NCI-H2081 treated with DMSO at 0.1 percent for 48 hours (cell line): Measurements from ENCODE around the gene ADGRD1.

Experiments used
- DNase-seq: peaks from one replicate; lab custom pipeline; 2025; lab: John Stamatoyannopoulos, UW

Gene ADGRD1

DNA sequence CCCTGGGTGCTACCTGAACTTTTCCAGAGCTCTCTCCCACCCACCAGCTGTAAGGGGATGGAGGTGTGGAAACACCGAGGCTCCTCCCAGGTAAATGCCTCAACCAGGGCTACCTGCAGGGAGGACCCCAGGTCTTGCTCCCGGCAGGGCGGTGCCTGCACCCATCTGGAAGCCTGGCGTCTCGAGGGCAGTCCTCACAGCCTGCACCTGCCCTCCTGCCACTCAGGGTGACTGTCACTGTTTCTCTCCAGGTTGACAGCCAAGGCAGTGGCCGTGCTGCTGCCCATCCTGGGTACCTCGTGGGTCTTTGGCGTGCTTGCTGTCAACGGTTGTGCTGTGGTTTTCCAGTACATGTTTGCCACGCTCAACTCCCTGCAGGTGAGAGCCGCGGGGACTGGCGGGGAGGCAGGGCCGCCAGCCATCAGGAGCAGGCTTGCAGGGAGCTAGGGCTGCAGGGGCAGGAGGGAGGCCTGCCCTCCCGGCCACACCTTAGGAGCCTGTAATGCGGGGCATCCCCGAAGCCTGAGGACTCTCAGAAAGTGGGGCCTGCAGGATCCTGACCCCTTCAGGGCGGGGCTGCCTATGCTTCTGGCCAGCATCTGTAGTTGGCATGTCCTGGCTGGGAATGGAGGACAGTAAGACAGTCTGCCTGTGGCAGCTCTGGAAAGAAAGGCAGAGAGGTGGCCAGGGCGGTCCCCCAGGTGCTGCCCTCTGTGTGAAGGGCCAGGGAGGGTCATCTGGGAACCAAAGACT, 182.3 kb downstream of the ADGRD1 start:
- no peak for DNase-seq

GRCh38 chr12:131136539-131136872, 182.8 kb downstream of the ADGRD1 start:
- DNase-seq = no peak

DNA sequence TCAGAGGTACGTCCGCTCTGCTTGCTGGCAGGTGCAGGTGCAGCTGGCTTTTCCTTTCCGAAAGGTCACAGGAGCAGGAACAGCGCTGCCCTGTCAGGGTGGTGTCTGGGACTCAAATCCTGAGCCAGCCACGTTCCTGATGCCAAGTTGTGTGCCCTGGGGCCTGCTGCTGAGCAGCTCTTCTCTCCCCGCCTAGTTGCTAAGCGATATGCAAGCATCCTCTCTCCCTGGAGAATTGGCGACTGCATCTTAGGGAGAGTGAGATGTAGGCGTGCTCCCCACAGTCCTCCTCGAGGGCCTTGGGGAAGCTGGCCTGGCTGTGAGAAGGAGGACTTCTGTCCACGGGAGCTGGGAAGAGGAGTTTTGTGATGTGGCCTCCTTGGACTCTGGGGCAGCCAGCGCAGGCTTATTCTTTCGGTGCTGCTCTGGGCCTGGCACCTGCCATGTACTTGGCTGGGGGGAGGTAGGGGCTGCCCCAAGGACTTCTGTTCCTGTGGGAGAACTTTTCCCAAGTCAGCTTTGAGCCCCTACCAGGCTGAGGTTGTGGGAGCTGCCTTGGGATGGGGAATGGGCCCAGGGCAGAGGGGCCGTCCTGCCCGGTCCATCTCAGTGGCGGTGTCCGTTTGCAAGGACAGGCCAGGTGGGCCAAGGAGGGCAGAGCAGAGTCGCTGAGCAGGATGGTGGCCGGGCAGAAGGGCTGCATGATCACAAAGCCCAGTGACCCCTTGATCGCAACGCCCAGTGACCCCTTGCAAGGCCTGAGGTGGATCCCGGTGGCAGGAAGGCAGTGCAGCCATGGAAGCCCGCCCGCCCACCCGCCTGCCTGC, 183.5 kb downstream of the ADGRD1 start:
- no peak for DNase-seq

DNA sequence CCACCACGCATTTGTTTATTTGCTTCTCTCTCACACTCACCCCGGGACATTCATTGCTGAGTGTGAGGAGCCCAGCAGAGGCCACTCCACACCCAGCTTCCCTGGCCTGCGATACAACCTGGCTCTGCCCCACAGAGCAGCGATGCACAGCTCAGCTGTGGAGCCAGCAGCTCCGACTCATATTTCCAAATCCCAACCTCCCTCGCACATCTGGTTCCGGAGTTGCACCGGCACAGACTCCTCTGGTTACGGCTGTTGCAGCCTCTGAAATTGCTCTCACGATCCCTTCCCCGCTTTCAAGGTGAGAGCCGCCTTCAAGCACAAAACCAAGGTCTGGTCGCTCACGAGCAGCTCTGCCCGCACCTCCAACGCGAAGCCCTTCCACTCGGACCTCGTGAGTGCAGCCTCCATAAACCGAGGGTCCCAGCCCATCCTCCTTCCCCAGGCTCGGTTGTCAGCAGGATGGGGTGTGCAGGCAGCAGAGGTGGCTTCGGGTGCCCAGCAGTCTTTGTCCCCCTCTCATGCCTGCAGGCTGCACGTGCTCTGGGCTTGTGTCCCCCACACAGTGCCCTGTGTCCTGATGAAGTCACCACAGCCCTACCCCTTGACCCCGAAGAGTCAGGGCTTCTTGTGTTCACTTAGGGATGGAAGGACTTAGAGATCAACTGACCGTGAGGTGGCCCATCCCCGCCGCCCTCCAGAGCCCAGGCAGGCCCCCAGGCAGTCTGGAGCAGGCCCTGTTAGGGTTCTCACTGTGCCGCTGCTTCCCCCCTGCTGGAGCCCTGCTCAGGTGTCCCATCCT, 184.3 kb downstream of the ADGRD1 start:
- no peak for DNase-seq

- no peak for DNase-seq
Measured at GRCh38 chr12:131138638-131139362, 185.1 kb downstream of the ADGRD1 start.

DNA sequence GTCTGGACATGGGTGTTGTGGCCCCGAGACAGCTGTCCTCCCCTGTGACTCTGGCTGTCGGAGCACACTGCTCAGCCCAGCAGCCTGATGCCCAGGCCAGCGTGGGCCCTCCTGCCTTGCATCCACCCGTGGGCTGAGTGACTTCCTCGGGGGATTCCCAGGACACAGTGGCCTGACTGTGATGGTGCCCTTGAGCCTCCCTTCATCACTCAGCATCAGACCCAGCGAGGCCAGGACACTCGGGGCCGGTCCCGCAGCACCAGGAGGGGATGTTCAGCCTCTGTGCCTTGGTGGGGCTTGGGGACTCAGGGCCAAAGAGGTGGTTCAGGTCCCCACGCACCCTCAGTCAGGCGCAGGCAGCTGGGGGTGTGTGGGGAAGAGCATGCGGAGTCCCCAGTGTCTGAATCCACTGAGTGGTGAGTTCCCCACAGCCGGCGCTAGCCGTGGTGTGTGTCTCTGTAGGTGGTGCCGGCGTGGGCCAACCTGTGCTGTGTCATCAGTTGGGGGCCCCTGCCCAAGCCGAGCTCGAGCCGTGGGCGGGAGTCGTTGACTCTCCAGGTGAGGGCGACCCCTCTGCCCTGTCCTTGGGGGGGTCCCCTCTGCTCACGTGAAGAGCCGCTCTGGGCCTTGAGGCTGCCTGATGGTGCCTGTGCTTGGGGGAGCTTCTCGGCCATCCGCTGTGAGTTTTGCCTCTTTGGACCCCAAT, 185.8 kb downstream of the ADGRD1 start:
- no peak for DNase-seq

DNA sequence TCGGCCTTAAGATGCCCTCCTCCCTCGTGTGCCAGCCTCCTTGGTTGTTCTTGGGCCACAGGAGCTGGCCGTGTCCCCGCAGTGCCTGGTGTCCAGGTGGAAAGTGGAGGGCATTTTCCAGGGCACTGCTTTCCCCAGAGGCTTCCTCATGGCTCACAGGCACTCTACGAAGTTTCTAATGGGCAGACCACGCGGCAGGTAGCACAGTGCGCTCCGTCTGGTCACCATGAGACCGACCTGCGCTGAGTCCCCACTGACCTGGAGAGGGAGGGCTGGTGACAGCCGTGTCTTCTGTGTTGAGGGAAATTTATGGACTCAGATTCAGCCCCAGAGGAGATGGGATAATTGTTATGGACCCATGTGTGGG, 186.3 kb downstream of the ADGRD1 start:
- no peak for DNase-seq

DNA sequence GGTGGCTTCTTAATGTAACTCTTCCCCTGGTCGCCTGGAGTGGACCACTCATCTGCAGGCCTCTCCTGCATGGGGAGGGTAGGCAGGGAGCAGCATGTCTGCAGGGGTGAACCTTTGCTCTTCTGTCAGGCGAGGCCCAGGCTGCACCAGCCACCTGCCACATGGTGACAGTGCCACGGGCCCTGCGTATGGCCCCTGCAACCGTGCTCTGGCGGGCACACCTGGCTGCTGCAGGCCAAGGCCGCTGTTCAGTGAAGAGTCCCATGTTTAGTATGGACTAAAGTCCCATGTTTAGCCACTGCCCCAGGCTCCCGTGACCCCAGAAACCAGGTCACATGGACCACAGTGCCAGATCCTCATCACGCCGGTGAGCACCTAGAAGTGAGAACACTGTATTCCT, 187.0 kb downstream of the ADGRD1 start:
- DNase-seq = no peak

DNA sequence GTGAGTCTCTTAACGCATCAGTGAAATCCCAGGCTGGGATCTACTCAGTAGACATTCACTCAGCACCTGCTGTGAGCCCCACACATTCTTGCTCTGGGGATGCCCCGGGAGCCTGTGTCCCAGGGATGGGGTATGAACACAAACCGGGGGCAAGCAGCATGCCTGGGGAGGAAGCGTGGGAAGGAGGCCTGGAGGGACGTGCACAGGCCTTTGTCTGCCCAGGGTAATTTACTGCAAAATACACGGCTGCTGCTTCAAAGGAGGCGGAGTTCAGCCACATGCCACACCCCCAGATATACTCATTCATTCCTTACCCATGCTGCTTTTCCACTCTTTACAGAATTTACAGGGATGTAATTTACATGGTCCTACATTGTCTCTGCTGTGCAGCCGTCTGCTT, 187.8 kb downstream of the ADGRD1 start:
- no peak for DNase-seq

DNA sequence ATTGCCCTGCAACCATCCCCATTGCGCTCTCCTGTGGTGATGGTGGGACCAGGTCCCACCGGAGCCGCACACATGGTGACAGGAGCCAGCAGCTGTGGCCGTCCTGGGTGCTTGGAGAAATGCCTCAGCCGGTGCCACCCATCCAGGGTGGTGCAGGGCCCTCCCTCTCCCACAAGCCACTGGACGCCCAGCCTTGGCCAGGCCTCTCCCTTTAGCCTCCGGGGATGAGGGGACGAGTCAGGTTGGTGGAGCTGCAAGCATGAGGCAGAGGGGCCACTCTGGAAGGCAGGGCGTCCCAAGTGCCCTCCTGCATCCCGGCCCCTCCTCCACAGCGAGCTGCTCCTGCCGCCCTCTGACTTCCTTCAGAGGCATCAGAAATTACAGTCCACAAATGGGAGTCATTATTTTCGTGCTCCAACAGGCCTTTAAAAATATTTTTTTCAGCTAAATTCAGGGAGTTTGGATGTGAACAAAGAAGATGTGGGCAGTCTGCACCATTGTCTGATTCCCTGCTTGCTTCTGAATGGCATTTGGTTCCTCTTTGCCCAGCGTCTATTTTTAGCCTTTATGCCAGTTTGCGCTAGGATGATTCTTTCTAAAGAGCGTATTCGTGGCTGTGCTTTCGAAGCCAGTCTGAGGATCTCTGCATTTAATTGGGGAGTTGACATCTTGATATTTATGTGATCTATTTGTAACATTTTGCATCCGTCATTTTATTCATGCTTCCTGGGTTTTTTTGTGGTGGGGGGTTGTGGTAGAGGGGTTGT, 189.4 kb downstream of the ADGRD1 start:
- no peak for DNase-seq

DNA sequence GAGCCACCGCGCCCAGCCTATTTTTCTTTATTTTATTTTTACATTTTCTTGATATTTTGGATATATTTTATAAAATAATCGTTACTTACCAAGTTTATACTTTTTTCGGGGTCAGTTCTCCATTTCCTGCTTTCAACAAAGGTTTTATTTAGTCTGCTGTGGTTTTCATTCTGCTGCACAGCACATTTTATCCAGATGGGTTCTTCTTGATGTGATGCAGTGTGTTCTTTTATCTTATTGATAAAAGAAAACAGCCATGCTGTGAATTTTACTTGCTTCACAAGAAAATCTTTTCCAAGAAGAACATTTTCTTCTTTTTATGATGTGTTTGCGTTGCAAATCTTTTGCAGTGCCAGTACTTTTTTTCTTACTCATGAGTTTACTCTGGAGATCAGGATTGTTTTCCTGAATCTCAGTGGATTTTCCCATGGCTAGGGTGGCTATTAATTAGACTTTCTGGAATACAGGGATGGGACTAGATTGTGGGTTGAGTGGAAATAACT, 192.5 kb downstream of the ADGRD1 start:
- no peak for DNase-seq

DNA sequence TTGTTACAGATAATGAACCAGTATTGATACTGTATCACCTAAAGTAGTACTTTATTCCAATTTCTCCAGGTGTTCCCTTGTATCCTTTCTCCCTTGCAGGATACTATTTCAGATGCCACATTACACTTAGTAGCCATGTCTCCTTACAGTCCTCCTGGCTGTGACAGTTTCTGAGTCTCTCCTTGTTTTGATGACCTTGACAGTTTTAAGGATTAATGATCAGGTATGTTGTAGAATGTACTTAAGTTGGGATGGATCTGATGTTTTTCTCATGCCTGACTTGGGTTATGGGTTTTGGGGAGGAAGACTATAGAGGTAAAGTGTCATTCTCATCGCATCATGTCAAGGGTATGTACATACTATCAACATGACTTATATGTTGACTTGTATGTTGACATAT, 193.6 kb downstream of the ADGRD1 start:
- DNase-seq = no peak

DNA sequence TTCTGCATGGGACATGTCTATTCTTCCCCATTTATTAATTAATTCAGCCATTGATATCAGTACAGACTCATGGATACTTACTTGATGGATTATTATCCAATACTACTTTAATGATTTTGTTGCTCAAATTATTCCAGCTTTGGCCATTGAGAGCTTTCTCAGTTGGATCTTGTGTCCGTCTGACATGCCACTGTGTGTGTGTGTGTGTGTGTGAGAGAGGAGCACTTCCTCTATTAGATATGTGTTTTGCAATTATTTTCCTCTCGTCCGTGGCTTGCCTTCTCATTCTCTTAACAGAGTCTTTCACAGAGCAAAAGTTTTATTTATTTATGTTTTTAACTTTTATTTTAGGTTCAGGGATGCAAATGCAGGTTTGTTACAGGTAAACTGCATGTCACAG, 194.2 kb downstream of the ADGRD1 start:
- DNase-seq = no peak

DNA sequence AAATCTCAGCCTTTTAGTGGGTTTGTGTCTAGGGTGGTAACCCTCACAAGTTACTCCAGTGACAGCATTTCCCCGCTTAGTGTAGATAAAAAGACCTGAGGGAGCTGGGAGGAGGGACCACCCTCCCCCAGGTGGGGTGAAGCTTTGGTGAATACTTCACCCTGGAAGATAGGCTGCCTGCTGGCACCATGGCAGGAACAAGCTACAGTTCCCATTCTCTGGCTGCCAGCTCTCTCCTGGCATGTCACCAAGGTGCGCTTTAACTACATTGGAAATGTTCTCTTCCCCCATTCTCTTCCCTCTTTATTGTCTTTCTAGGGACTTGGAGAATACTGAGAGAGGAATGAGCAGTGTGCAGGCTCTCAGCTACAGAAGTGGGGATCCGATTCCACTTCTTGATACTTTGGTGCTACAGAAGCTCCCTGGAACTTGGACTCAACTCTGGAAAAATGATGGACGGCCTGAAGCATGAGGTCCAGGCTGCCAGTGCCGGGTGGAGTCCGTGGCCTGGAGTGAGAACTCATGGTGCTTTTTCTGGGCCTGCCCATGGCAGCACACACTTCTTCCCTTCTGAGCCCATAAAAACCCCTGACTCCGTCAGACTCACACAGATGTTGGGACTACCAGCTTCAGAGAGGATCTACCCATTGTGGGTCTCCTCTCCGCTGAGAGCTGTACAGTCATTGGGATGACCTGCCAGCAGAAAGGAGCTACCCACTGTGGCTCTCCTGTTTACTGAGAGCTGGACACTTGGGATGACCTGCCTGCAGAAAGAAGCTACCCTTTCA, 198.0 kb downstream of the ADGRD1 start:
- DNase-seq = no peak

- no peak for DNase-seq
Measured at GRCh38 chr12:131152587-131152986, 198.9 kb downstream of the ADGRD1 start.

GRCh38 chr12:131153016-131153415, 199.3 kb downstream of the ADGRD1 start:
- DNase-seq = no peak

GRCh38 chr12:131153956-131154355, 200.2 kb downstream of the ADGRD1 start:
- no peak for DNase-seq

DNA sequence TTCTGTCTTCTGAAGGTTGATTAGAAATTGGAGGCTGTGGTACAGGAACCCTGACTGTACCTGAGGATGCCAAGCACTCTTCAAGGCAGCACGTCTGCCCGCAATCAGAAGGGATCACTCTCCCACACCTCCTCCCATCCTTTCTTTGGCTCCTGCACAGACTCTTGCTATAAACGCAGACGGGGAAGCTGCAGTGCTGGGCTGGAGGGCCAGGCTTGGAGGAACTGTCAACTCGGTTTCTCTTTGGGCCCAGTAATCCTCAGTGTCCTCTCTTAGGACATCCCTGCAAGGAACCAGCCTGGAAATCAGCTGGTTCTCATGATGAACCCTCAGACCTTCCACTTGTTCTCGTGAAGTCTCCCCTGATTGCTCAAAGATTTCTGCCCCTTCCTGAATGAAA, 201.4 kb downstream of the ADGRD1 start:
- DNase-seq = no peak

DNA sequence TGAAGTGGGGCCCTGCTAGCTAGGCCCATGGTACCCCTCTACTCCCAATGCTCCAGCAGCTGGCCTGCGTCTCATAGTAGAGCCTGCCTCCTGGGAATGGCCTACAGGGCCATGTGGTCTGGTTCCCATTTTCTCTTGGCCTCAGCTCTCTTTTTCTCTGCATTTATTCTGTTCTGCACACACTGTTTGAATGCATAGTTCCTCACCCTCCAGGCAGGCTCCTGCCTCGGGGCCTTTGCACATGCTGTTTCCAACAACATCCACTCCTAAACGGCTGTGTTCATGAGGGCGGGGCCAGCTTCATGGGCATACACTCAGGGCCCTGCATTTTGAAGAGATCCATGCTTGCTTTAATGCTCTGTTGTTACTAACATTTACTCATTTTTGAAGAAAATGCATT, 204.0 kb downstream of the ADGRD1 start:
- DNase-seq = no peak

GRCh38 chr12:131159660-131160059, 206.0 kb downstream of the ADGRD1 start:
- DNase-seq = no peak
